ENCODE data around the gene HSPH1.

GRCh38 chr13:31174018-31174417, 12.3 kb upstream of the HSPH1 start:
- TF ChIP-seq CTCF (IDR thresholded peaks at IDR 0.05; ENCODE audit: low read depth, low read length) (no peak), MAX (IDR thresholded peaks at IDR 0.05; ENCODE audit: low read depth, low read length) (no peak)
